HepG2 (cell line): ENCODE results near the gene LRRC43. TPM values are rescaled to one million over a fixed set of nuclear protein-coding genes. Genes with fewer than 3 reads are reported as not detected.

ENCODE experiments used
- ARID5B ChIP-seq: IDR thresholded peaks from 2 replicates; pipeline ENCODE4 v1.4.0; 2020; ENCODE audit warnings: mild to moderate bottlenecking, missing genetic modification reagents
- BORCS8-MEF2B ChIP-seq: sonication (generic); formaldehyde crosslinking; IDR thresholded peaks from 2 replicates; pipeline ENCODE4 v1.8.0; 2022; ENCODE audit warnings: mild to moderate bottlenecking, missing genetic modification reagents
- CBX1 ChIP-seq: IDR thresholded peaks from one replicate; pipeline ENCODE4 v1.6.1; 2016; ENCODE audit warnings: antibody characterized with exemption, low read depth
- ELF3 ChIP-seq: IDR thresholded peaks from 2 replicates; pipeline ENCODE4 v1.6.1; 2016; ENCODE audit warnings: missing genetic modification reagents, missing compliant biosample characterization
- FOXO4 ChIP-seq: sonication (generic); formaldehyde crosslinking; conservative IDR thresholded peaks from 2 replicates; pipeline ENCODE4 v1.8.1; 2023; ENCODE audit warnings: missing genetic modification reagents
- HNRNPLL ChIP-seq: fragments of 200-400 bp; formaldehyde crosslinking; IDR thresholded peaks from 2 replicates; pipeline ENCODE4 v1.6.1; 2017; ENCODE audit warnings: mild to moderate bottlenecking, low read depth, low read length; ENCODE audit not compliant: poor library complexity, severe bottlenecking
- KLF11 ChIP-seq: IDR thresholded peaks from 2 replicates; pipeline ENCODE4 v1.6.1; 2016; ENCODE audit warnings: missing compliant biosample characterization
- MAX ChIP-seq: IDR thresholded peaks from 2 replicates; pipeline ENCODE4 v1.6.1; 2012; ENCODE audit warnings: inconsistent platforms
- MTA3 ChIP-seq: sonication (generic); formaldehyde crosslinking; IDR thresholded peaks from 2 replicates; pipeline ENCODE4 v1.4.0; 2020; ENCODE audit warnings: missing genetic modification reagents
- MYNN ChIP-seq: sonication (generic); formaldehyde crosslinking; IDR thresholded peaks from 2 replicates; pipeline ENCODE4 v1.4.0; 2020; ENCODE audit warnings: mild to moderate bottlenecking, low read depth, missing genetic modification reagents
- NFE2L1 ChIP-seq: sonication (generic); formaldehyde crosslinking; IDR thresholded peaks from 2 replicates; pipeline ENCODE4 v1.4.0; 2020; ENCODE audit warnings: missing genetic modification reagents, mild to moderate bottlenecking, borderline replicate concordance
- RXRA ChIP-seq: sonication (generic); formaldehyde crosslinking; IDR thresholded peaks from 2 replicates; pipeline ENCODE4 v1.5.1; 2020; ENCODE audit warnings: missing genetic modification reagents
- SALL1 ChIP-seq: sonication (generic); formaldehyde crosslinking; IDR thresholded peaks from 2 replicates; pipeline ENCODE4 v1.8.0; 2022; ENCODE audit warnings: mild to moderate bottlenecking, missing genetic modification reagents
- SP140L ChIP-seq: sonication (generic); formaldehyde crosslinking; IDR thresholded peaks from 2 replicates; pipeline ENCODE4 v1.4.0; 2020; ENCODE audit warnings: missing genetic modification reagents, borderline replicate concordance
- SPEN ChIP-seq: sonication (generic); formaldehyde crosslinking; IDR thresholded peaks from 2 replicates; pipeline ENCODE4 v1.5.1; 2020; ENCODE audit warnings: low read depth, mild to moderate bottlenecking, missing genetic modification reagents
- TFAP4 ChIP-seq: sonication (generic); IDR thresholded peaks from 2 replicates; pipeline ENCODE4 v1.6.1; 2016; ENCODE audit warnings: low read depth, borderline replicate concordance
- ZBTB1 ChIP-seq: sonication (generic); formaldehyde crosslinking; IDR thresholded peaks from 2 replicates; pipeline ENCODE4 v1.4.0; 2020; ENCODE audit warnings: missing genetic modification reagents, borderline replicate concordance
- ZBTB7A ChIP-seq: sonication (generic); formaldehyde crosslinking; IDR thresholded peaks from 2 replicates; pipeline ENCODE4 v1.8.0; 2022; ENCODE audit warnings: mild to moderate bottlenecking, missing genetic modification reagents
- ZFP36L2 ChIP-seq: sonication (generic); formaldehyde crosslinking; IDR thresholded peaks from 2 replicates; pipeline ENCODE4 v1.4.0; 2020; ENCODE audit warnings: missing genetic modification reagents
- ZNF546 ChIP-seq: sonication (generic); formaldehyde crosslinking; conservative IDR thresholded peaks from 2 replicates; pipeline ENCODE4 v1.8.1; 2023; ENCODE audit warnings: mild to moderate bottlenecking, missing genetic modification reagents
- ZNF724P ChIP-seq: sonication (generic); formaldehyde crosslinking; IDR thresholded peaks from 2 replicates; pipeline ENCODE4 v1.8.0; 2022; ENCODE audit warnings: missing genetic modification reagents, borderline replicate concordance
- ZNF766 ChIP-seq: sonication (generic); formaldehyde crosslinking; IDR thresholded peaks from 2 replicates; pipeline ENCODE4 v1.5.0; 2020; ENCODE audit warnings: missing genetic modification reagents, borderline replicate concordance
- polyA plus RNA-seq, 8 experiments: library from polyadenylated mRNA; depleted of rRNA in 3 of 8; stranded (reverse) in 7 of 8; unstranded in 1 of 8; fragments of >200 nt; fragmentation: Illumina TruSeq in 4 of 8; extraction: Trizol in 4 of 8; gene quantifications; 2 replicates each; pipeline versions ENCODE4 v1.2.1 to v1.2.3, GENCODE V29; 2011 to 2016; ENCODE audit warnings: low read depth in 4 of 8, missing spikeins in 1 of 8, mixed read lengths in 1 of 8; ENCODE audit not compliant: insufficient read depth in 1 of 8
- total RNA-seq, 5 experiments: library from RNA; depleted of rRNA; stranded (reverse); fragments of >200 nt; fragmentation: Illumina TruSeq; extraction: Trizol; gene quantifications; 2 replicates each; pipeline ENCODE4 v1.2.3, GENCODE V29; 2016; ENCODE audit warnings: low read depth in 1 of 5
- TF ChIP-seq, protein P1 (sequence below): IDR thresholded peaks from 2 replicates; pipeline ENCODE4 v1.6.1; 2016; ENCODE audit warnings: low read depth

The LRRC43 gene
- total and polyA plus RNA-seq, 2 of the 13 experiments (the other 11 are each of a cell fraction or from before 2014, with no cell fraction given): not detected

DNA sequence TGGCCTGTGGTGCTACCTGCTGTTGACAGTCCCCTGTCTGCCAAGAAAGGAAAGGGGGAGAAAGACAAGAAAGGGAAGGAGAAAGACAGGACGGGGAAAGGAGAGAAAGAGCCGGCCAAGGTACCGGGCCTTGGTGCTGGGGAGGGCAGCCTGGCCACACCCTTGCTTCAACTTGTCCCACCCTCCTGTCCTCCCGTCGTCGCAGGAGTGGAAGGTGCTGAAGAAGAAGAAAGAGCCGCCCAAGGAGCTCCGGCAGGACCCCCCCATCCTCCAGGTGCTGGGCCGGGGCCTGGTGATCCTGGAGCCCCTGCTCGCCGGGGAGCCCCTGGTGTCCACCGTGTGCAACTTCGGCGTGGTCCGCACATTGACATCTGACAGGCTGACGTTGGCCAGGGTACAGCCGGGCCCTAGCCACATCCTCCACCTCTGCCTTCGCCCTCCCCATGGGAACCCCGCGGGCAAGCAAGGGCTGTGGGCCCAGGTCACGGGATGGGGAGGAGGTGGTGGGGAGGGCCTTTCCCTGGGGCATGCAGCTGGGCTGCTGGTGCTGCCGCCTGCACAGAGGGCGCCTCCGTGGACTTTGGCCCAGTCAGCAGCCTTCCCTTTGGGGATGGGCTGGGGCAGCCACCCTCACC lies 17.7 kb downstream of the LRRC43 start (continued):
- TF ChIP-seq ARID5B (CRISPR knock-in tag) (0 out of 2 replicates have a peak, but pooled peaks have one; percentile 9), ZBTB7A (peak; percentile 44; the same call in 1 of the 2 replicates), FOXO4 (CRISPR knock-in tag) (no peak), BORCS8-MEF2B (CRISPR knock-in tag) (0 out of 2 replicates have a peak, but pooled peaks have one; percentile 8), ZNF546 (CRISPR knock-in tag) (0 out of 2 replicates have a peak, but pooled peaks have one; percentile 50), SALL1 (CRISPR knock-in tag) (0 out of 2 replicates have a peak, but pooled peaks have one; percentile 34), SP140L (no peak), CBX1 (no peak), ZFP36L2 (no peak), TFAP4 (0 out of 2 replicates have a peak, but pooled peaks have one; percentile 23), MAX (peak; percentile 51), RXRA (CRISPR knock-in tag) (0 out of 2 replicates have a peak, but pooled peaks have one; percentile 30), SPEN (no peak), ELF3 (CRISPR knock-in tag) (no peak), ZBTB1 (no peak), HNRNPLL (peak; percentile 6), MTA3 (no peak), KLF11 (CRISPR knock-in tag) (no peak), MYNN (CRISPR knock-in tag) (no peak), ZNF724P (CRISPR knock-in tag) (no peak), NFE2L1 (no peak), ZNF766 (CRISPR knock-in tag) (no peak)
- TF ChIP-seq, protein P1, sequence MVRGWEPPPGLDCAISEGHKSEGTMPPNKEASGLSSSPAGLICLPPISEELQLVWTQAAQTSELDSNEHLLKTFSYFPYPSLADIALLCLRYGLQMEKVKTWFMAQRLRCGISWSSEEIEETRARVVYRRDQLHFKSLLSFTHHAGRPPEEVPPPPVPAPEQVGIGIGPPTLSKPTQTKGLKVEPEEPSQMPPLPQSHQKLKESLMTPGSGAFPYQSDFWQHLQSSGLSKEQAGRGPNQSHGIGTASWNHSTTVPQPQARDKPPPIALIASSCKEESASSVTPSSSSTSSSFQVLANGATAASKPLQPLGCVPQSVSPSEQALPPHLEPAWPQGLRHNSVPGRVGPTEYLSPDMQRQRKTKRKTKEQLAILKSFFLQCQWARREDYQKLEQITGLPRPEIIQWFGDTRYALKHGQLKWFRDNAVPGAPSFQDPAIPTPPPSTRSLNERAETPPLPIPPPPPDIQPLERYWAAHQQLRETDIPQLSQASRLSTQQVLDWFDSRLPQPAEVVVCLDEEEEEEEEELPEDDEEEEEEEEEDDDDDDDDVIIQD (CRISPR knock-in tag): no peak
